Caco-2 (cell line): ENCODE data around the gene AGFG2. TPM values are rescaled to one million over a fixed set of nuclear protein-coding genes. Genes with fewer than 3 reads are reported as not detected.
"Not testable (repeated sequence)": the region's sequence is repeated elsewhere in the genome, so short reads cannot be mapped to it uniquely, and the experiment has no call there.

Experiments
- BruUV-seq: library from RNA; stranded (reverse); fragments of 400-500 nt; replicated peaks from 2 replicates; lab custom pipeline; 2021; lab: Mats Ljungman, UMichigan
- CTCF ChIA-PET: fragments of 300-600 bp; sonication (Branson Sonifier 250); formaldehyde crosslinking; loops from one replicate; lab custom pipeline; 2022; ENCODE audit warnings: antibody characterized with exemption; lab: Charles Lee
- POLR2A ChIA-PET: fragments of 300-600 bp; sonication (Branson Sonifier 250); formaldehyde crosslinking; loops from one replicate; lab custom pipeline; 2022; ENCODE audit warnings: antibody characterized with exemption; lab: Charles Lee
- DNase-seq, 2 experiments: peaks; one replicate each; pipeline versions ENCODE4 v3.0.0 to v3.0.0-alpha.2; 2020 to 2022
- H3K27me3 ChIP-seq: replicated peaks from 2 replicates; pipeline ENCODE4 v1.6.0; 2011; ENCODE audit warnings: low read length; ENCODE audit not compliant: control insufficient read depth, insufficient read depth
- H3K36me3 ChIP-seq: 2 replicates; pipeline ENCODE4 v1.5.1; 2011; ENCODE audit warnings: low read length; ENCODE audit not compliant: control insufficient read depth, insufficient read depth
- H3K4me1 ChIP-seq: fragments of 250-450 bp; sonication (Bioruptor Pico); 2 replicates; pipeline ENCODE4 v1.5.1; 2020; ENCODE audit warnings: mild to moderate bottlenecking
- H3K4me3 ChIP-seq: 2 replicates; pipeline ENCODE4 v1.5.1; 2011; ENCODE audit warnings: low read depth, mild to moderate bottlenecking, control low read depth, low read length
- H3K9me3 ChIP-seq: fragments of 250-450 bp; sonication (Bioruptor Pico); 2 replicates; pipeline ENCODE4 v1.5.1; 2020; ENCODE audit warnings: mild to moderate bottlenecking, moderate library complexity
- H3K27ac Mint-ChIP-seq: one replicate; pipeline ENCODE4 v1.8.0; 2022; ENCODE audit warnings: mixed read lengths; ENCODE audit not compliant: unreplicated experiment
- H3K27me3 Mint-ChIP-seq: one replicate; pipeline ENCODE4 v1.8.0; 2022; ENCODE audit warnings: mixed read lengths; ENCODE audit not compliant: insufficient read depth, unreplicated experiment
- H3K36me3 Mint-ChIP-seq: one replicate; pipeline ENCODE4 v1.8.0; 2022; ENCODE audit warnings: mild to moderate bottlenecking, mixed read lengths; ENCODE audit not compliant: insufficient read depth, unreplicated experiment
- H3K4me1 Mint-ChIP-seq: one replicate; pipeline ENCODE4 v1.8.0; 2022; ENCODE audit warnings: low read depth, mixed read lengths; ENCODE audit not compliant: unreplicated experiment
- H3K4me3 Mint-ChIP-seq: one replicate; pipeline ENCODE4 v1.8.0; 2022; ENCODE audit warnings: mild to moderate bottlenecking, moderate library complexity, mixed read lengths; ENCODE audit not compliant: unreplicated experiment
- H3K9me3 Mint-ChIP-seq: one replicate; pipeline ENCODE4 v1.8.0; 2022; ENCODE audit warnings: mixed read lengths; ENCODE audit not compliant: unreplicated experiment
- intact Hi-C: fragments of 100-400 bp; cut with micrococcal nuclease; formaldehyde crosslinking; loops from one replicate; pipeline ENCODE4 v1.10.0; 2022; ENCODE audit not compliant: unreplicated experiment
- total RNA-seq: library from RNA; stranded (reverse); gene quantifications from 2 replicates; pipeline ENCODE4 v1.2.3, GENCODE V29; 2022
- TF ChIP-seq, protein P1 (sequence below), 2 experiments: fragments of 200-600 bp in 1 of 2; IDR thresholded peaks; 1 replicate in 1 of 2; 2 replicates in 1 of 2; pipeline versions ENCODE4 v1.5.1 to v1.8.0; 2011 to 2022; ENCODE audit warnings: antibody characterized with exemption in 1 of 2, control low read depth in 1 of 2, inconsistent platforms in 1 of 2, low read depth in 1 of 2, low read length in 1 of 2, mild to moderate bottlenecking in 1 of 2, moderate library complexity in 1 of 2; ENCODE audit not compliant: insufficient read depth in 1 of 2, severe bottlenecking in 1 of 2, unreplicated experiment in 1 of 2

AGFG2 gene
- total RNA-seq, 1 experiment from 2014 or later: 60.7 TPM

DNA sequence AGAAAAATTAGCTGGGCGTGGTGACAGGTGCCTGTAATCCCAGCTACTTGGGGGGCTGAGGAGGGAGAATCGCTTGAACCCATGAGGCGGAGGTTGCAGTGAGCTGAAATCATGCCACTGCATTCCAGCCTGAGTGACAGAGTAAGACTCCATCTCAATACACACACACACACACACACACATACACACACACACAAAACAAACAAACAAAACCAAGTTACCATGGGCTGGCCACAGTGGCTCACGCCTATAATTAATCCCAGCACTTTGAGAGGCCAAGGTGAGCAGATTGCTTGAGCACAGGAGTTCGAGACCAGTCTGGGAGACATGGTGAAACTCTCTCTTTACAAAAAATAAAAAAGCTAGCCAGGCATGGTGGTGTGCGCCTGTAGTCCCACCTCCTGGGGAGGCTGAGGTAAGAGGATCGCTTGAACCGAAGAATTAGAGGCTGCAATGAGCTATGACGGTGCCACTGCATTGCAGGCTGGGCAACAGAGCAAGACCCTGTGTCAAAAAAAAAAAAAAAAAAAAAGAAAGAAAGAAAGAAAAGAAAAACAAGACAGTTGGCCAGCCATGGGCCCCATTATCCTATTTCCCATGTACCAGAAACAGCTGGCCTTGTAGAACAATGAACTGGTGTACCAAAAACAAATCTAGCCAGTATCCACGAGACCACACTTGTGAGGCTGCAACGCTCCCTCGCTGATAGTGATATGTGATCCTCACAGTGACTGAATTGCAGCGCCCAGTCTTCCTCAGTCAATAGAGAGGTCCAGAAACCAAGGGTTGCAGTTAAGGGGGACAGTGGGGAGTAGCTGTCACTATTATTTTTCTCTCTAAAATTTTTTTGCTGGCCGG lies 6.6 kb upstream of the AGFG2 start:
- CTCF ChIA-PET: interaction anchor here (0.6 kb wide), 2 partner anchors 35 to 74 kb away, joined by 3 read pairs; no protein-coding TSS in a partner anchor
- Mint-ChIP-seq H3K9me3 (no peaks in the 10 kb centered on the region), H3K27me3 (no peaks in the 10 kb centered on the region), H3K4me1 (no peaks in the 10 kb centered on the region), H3K36me3 (peaks cover 6% of the 10 kb centered on the region), H3K27ac (no peak overlapping the region), H3K4me3 (no peak overlapping the region)
- H3K9me3 ChIP-seq: no peaks in the 10 kb centered on the region
- no peaks in the 10 kb centered on the region for H3K27me3 ChIP-seq
- no peaks in the 10 kb centered on the region for H3K36me3 ChIP-seq
- POLR2A ChIA-PET: no interaction called here
- peaks cover 7% of the 10 kb centered on the region; the same call in 1 of the 2 replicates for H3K4me1 ChIP-seq
- intact Hi-C loops: no loop called here
- H3K4me3 ChIP-seq: no peak overlapping the region
- TF ChIP-seq, protein P1, sequence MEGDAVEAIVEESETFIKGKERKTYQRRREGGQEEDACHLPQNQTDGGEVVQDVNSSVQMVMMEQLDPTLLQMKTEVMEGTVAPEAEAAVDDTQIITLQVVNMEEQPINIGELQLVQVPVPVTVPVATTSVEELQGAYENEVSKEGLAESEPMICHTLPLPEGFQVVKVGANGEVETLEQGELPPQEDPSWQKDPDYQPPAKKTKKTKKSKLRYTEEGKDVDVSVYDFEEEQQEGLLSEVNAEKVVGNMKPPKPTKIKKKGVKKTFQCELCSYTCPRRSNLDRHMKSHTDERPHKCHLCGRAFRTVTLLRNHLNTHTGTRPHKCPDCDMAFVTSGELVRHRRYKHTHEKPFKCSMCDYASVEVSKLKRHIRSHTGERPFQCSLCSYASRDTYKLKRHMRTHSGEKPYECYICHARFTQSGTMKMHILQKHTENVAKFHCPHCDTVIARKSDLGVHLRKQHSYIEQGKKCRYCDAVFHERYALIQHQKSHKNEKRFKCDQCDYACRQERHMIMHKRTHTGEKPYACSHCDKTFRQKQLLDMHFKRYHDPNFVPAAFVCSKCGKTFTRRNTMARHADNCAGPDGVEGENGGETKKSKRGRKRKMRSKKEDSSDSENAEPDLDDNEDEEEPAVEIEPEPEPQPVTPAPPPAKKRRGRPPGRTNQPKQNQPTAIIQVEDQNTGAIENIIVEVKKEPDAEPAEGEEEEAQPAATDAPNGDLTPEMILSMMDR (IDR thresholded peaks at IDR 0.05; ENCODE audit: insufficient read depth in 1 of 2, low read depth in 1 of 2, low read length in 1 of 2, severe bottlenecking in 1 of 2, unreplicated experiment in 1 of 2): no peak
- DNase-seq: no peak
- BruUV-seq: no TSS peak

DNA sequence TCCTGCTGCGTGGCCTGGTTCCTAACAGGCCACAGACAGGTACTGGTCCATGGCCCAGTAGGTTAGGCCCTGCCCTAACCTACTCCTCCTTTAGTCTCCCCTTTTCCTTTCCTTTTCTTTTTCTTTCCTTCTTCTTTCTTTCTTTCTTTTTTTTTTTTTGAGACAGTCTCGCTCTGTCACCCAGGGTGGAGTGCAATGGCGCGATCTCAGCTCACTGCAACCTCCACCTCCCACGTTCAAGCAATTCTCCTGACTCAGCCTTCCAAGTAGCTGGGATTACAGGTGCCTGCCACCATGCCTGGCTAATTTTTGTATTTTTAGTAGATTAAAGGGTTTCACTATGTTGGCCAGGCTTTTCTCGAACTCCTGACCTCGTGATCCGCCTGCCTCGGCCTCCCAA lies 3.0 kb upstream of the AGFG2 start:
- BruUV-seq, H3K4me1 Mint-ChIP-seq: not testable (repeated sequence)
- CTCF ChIA-PET: interaction anchor here (1.0 kb wide), 1 partner anchor 23 kb away, joined by 3 read pairs; no protein-coding TSS in a partner anchor

DNA sequence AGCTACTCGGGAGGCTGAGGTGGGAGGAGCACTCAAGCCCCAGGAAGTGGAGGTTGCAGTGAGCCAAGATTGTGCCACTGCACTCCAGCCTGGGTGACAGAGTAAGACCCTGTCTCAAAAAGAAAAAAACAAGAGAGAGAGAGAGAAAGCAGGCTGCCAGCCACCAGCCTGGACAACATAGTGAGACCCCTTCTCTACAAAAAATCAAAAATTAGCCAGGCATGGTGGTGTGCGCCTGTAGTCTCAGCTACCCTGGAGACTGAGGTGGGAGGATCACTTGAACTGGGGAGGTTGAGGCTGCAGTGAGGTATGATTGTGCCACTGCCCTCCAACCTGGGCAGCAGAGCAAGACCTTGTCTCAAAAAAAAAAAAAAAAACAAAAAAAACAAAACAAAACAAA lies 2.3 kb upstream of the AGFG2 start:
- H3K4me3 ChIP-seq, DNase-seq, H3K36me3 ChIP-seq, H3K9me3 Mint-ChIP-seq, H3K9me3 ChIP-seq, H3K4me1 Mint-ChIP-seq, H3K27me3 Mint-ChIP-seq, POLR2A ChIA-PET, CTCF ChIA-PET, BruUV-seq, H3K27me3 ChIP-seq, intact Hi-C loops: not testable (repeated sequence)
- Mint-ChIP-seq H3K4me3 (peak overlapping the region; percentile 14), H3K36me3 (peaks cover 21% of the 10 kb centered on the region), H3K27ac (peak overlapping the region; percentile 67)
- peaks cover 22% of the 10 kb centered on the region for H3K4me1 ChIP-seq

More for the DNA sequence above, 3.0 kb upstream of the AGFG2 start:
- H3K4me3 ChIP-seq, H3K27me3 ChIP-seq, intact Hi-C loops, DNase-seq, H3K9me3 Mint-ChIP-seq, H3K4me3 Mint-ChIP-seq, H3K36me3 ChIP-seq, H3K9me3 ChIP-seq, H3K27me3 Mint-ChIP-seq: not testable (repeated sequence)
- H3K4me1 ChIP-seq: peaks cover 17% of the 10 kb centered on the region
- H3K27ac Mint-ChIP-seq: peak overlapping the region; percentile 67
- H3K36me3 Mint-ChIP-seq: peaks cover 16% of the 10 kb centered on the region
- POLR2A ChIA-PET: interaction anchor here (0.6 kb wide), 1 partner anchor 81 kb away, joined by 3 read pairs; no protein-coding TSS in a partner anchor

DNA sequence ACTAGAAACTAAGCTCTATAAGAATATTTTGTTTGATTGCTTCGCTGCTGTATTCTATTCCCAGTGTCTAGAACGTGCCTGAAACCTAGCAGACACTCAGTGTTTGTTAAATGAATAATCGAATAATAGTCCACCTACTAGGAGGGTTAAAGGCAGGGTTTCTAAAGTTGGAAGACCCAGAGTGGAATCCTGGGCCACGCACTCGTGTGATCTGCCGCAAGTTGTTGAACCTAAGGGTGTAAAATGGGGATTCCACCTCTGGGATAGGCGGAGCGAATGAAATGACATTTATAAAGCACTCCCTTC lies 702 bp upstream of the AGFG2 start:
- TSS peak; percentile 99 for BruUV-seq
- Mint-ChIP-seq H3K4me3 (peak overlapping the region; percentile 87), H3K4me1 (peaks cover 17% of the 10 kb centered on the region), H3K9me3 (no peaks in the 10 kb centered on the region), H3K27me3 (no peaks in the 10 kb centered on the region), H3K27ac (peak overlapping the region; percentile 72), H3K36me3 (peaks cover 27% of the 10 kb centered on the region)
- ChIA-PET POLR2A (interaction anchor here (0.5 to 2.4 kb wide), 5 partner anchors 47 to 168 kb away, joined by 3 to 27 read pairs (median 7); partner anchors contain the start of genes FBXO24, LRCH4, MEPCE and MOSPD3), CTCF (interaction anchor here (1.1 to 1.4 kb wide), 3 partner anchors 11 to 72 kb away, joined by 4 to 5 read pairs (median 4); no protein-coding TSS in a partner anchor)
- no peak for DNase-seq
- Histone ChIP-seq H3K27me3 (no peaks in the 10 kb centered on the region), H3K4me1 (peaks cover 31% of the 10 kb centered on the region), H3K36me3 (no peaks in the 10 kb centered on the region), H3K4me3 (peak overlapping the region; percentile 49), H3K9me3 (no peaks in the 10 kb centered on the region)
- TF ChIP-seq, protein P1 (IDR thresholded peaks at IDR 0.05; ENCODE audit: insufficient read depth in 1 of 2, low read depth in 1 of 2, low read length in 1 of 2, severe bottlenecking in 1 of 2, unreplicated experiment in 1 of 2): no peak
- intact Hi-C loops: loop anchor here (1.0 to 2.0 kb wide), 2 partner anchors 48 to 110 kb away; partner anchors contain the start of genes FBXO24, LRCH4, MEPCE and ZCWPW1
